K562 (cell line): ENCODE data around the gene LYSMD4.

Experiments used
- ARID3A ChIP-seq: IDR thresholded peaks from 2 replicates; pipeline ENCODE4 v1.6.1; 2012; ENCODE audit warnings: low read depth, low read length, improper control_type of control experiment, borderline replicate concordance
- FOXM1 ChIP-seq, 2 experiments: fragments of 450-650 bp in 1 of 2; sonication (generic) in 1 of 2; formaldehyde crosslinking in 1 of 2; IDR thresholded peaks; 2 replicates each; pipeline versions ENCODE4 v1.6.1 to v1.9.0; 2017 to 2022; ENCODE audit warnings: low read depth in 2 of 2, mild to moderate bottlenecking in 2 of 2, missing genetic modification reagents in 1 of 2, moderate library complexity in 1 of 2
- MAZ ChIP-seq, 2 experiments: fragments of 450-650 bp in 1 of 2; sonication (generic) in 1 of 2; formaldehyde crosslinking; IDR thresholded peaks in 1 of 2; conservative IDR thresholded peaks in 1 of 2; 2 replicates each; pipeline versions ENCODE4 v1.4.0 to v1.5.0; 2020; ENCODE audit warnings: mild to moderate bottlenecking in 1 of 2, missing genetic modification reagents in 1 of 2
- RCOR1 ChIP-seq, 2 experiments: IDR thresholded peaks; 2 replicates each; pipeline ENCODE4 v1.6.1; 2012; ENCODE audit warnings: low read depth in 2 of 2, low read length in 2 of 2, borderline replicate concordance in 1 of 2, improper control_type of control experiment in 1 of 2

DNA sequence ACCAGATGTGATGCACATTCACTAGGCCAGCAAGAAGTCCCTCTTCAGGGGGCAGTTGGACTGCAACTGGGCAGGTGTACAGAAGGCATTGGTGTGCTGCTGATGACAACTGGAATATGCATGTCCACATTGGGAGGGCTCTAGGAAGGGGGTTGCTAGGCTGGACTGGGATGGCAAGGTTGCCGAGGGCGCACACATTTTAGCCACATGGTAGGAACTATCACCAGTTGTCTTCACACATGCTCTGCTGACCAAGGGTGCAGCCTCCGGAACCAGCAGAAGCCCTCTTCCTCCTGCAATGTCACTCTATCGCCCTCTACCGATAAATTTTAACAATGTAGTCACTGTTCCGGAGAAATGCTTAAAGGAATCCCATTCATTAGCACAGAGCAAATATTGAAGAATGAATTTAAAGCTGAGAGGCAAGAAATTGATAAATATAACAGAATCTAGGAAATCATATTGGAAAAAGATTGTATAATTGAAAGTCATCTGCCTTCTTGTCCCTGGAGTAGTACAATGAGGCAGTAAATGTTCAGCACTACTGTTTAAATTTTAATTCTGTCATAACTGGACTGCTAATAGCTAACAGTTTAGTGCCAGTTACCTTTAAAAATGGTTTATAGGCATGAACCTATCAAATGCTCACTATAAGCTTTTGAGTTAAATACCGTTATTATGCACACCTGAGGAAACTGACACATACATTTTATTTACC is 22.6 kb upstream of the LYSMD4 start:
- TF ChIP-seq RCOR1 (IDR thresholded peaks at IDR 0.05; ENCODE audit: borderline replicate concordance in 1 of 2, low read depth in 2 of 2, low read length in 2 of 2) = no peak
- TF ChIP-seq MAZ (CRISPR knock-in tag; conservative IDR thresholded peaks at IDR 0.05 in 1 of 2, IDR thresholded peaks at IDR 0.05 in 1 of 2) = no peak
- TF ChIP-seq ARID3A = no peak
- TF ChIP-seq FOXM1 (IDR thresholded peaks at IDR 0.05; ENCODE audit: low read depth) = no peak
- TF ChIP-seq FOXM1 (CRISPR knock-in tag; IDR thresholded peaks at IDR 0.05; ENCODE audit: low read depth) = no peak
